ENCODE results near the gene IQSEC1. TPM values are rescaled to one million over a fixed set of nuclear protein-coding genes. Genes with fewer than 3 reads are reported as not detected.
A peak's percentile ranks its signal among the peaks of the same experiment; 100 is the strongest.

IQSEC1 gene
- total and polyA plus RNA-seq, 8 donors = 24.9 to 57.0 (median 34.2) TPM

- Histone ChIP-seq H3K4me3 (no peak overlapping the region), H3K27ac (peak overlapping the region; percentile 73 to 96), H3K36me3 (no peaks in the 10 kb centered on the region), H3K4me1 (peaks cover 14 to 80% of the 10 kb centered on the region in 2 donors), H3K27me3 (no peaks in the 10 kb centered on the region), H3K9me3 (no peaks in the 10 kb centered on the region)
- no peak for DNase-seq
- no peak for ATAC-seq
- TF ChIP-seq CTCF (IDR thresholded peaks at IDR 0.05) = no peak
- intact Hi-C loops (cut with DNase I) = no loop called here
Observed at GRCh38 chr3:13016721-13017255, 56.4 kb downstream of the IQSEC1 start.

DNA sequence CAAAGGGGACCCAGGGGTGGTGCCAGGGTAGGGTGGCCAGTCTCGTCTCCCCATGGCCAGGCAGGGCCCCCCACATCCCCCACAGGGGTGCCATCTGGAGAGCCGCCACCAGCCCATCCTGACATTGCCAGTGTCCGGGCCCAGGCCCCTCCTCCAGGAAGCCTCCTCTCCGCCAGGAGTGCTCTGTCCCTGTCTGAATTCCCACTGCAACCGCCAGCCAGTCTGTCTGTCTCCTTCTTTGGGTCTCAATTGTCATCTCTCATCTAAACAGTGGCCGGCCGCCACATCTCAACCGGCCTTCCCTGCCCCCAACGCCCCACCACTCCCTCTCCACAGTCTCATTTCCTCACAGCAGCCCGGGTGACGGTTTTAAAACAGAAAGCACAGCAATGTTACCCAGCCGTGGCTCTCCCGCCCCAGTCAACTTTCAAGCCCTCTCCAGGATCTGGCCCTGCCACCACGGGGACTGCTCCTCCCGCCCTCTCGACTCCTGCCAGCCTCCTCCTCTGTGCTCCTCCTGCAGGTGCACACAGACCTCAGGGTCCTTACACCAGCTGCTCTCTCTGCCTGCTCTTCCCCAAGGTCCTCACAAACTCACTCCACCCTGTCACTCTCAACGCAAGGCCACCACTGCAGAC lies 57.0 kb downstream of the IQSEC1 start:
- DNase-seq (peak in 3 of 4 donors; percentile 55 to 85 (median 82)), ATAC-seq (peak; percentile 59)
- no peaks in the 10 kb centered on the region for H3K36me3 ChIP-seq
- peak overlapping the region in 1 of 2 donors; percentile 51 for H3K4me3 ChIP-seq
- peaks cover 14 to 84% of the 10 kb centered on the region in 2 donors for H3K4me1 ChIP-seq
- H3K27me3 ChIP-seq = no peaks in the 10 kb centered on the region
- H3K9me3 ChIP-seq = no peaks in the 10 kb centered on the region
- no peak for TF ChIP-seq CTCF (IDR thresholded peaks at IDR 0.05)
- peak overlapping the region; percentile 73 to 96 for H3K27ac ChIP-seq
- intact Hi-C loops (cut with DNase I) = no loop called here

- Histone ChIP-seq H3K4me3 (peak overlapping the region in 1 of 2 donors; percentile 51), H3K27me3 (no peaks in the 10 kb centered on the region), H3K27ac (peak overlapping the region; percentile 73 to 96), H3K4me1 (peaks cover 14 to 90% of the 10 kb centered on the region in 2 donors), H3K36me3 (no peaks in the 10 kb centered on the region), H3K9me3 (no peaks in the 10 kb centered on the region)
- intact Hi-C loops (cut with DNase I) = no loop called here
- DNase-seq = peak in 2 of 4 donors; percentile 80 to 87
- ATAC-seq = peak; percentile 28
- no peak for TF ChIP-seq CTCF (IDR thresholded peaks at IDR 0.05)
Observed at GRCh38 chr3:13015286-13016082, 57.7 kb downstream of the IQSEC1 start.

DNA sequence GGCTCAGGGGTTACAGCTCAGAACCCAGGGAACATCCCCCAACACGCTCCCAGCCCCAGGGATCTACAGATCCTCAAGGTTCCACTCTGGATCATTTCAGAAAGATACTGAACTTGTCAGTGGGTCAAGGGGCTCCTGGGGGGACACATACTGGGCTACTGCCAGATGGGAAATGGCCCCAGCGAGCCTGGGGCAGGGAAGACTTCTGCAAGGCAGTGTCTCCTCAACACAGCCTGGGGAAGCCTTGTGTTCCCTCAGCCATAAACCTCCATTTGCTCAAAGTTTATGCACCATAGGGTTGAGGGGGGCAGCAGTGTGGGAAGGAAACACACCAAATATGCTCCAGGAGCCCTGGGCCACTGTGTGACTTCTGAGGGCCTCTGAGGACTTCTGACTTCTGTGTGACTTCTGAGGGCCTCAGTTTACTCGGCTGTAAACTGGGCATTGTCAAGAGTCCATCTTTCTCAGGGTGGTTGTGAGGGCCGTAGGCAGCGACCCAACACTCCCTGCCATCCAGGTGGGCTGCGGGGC lies 58.4 kb downstream of the IQSEC1 start:
- intact Hi-C loops (cut with DNase I) = no loop called here
- ATAC-seq (no peak), DNase-seq (peak in 1 of 4 donors; percentile 29)
- no peaks in the 10 kb centered on the region for H3K9me3 ChIP-seq
- peak overlapping the region; percentile 73 to 96 for H3K27ac ChIP-seq
- TF ChIP-seq CTCF (IDR thresholded peaks at IDR 0.05) = no peak
- H3K27me3 ChIP-seq = no peaks in the 10 kb centered on the region
- no peaks in the 10 kb centered on the region for H3K36me3 ChIP-seq
- H3K4me3 ChIP-seq = peak overlapping the region in 1 of 2 donors; percentile 51
- H3K4me1 ChIP-seq = peaks cover 14 to 90% of the 10 kb centered on the region in 2 donors
